NB4 (cell line): ENCODE measurements around the gene ABLIM2.

Experiments used
- DNase-seq: peaks from one replicate; pipeline ENCODE4 v3.0.0; 2010; ENCODE audit warnings: low read depth
- H3K4me3 ChIP-seq: one replicate; pipeline ENCODE4 v1.5.1; 2011; ENCODE audit warnings: mild to moderate bottlenecking, low read depth, low read length, moderate library complexity
- MYC ChIP-seq: IDR thresholded peaks from 2 replicates; pipeline ENCODE4 v1.6.1; 2011; ENCODE audit warnings: low read depth, low read length
- POLR2A ChIP-seq: IDR thresholded peaks from 2 replicates; pipeline ENCODE4 v1.6.1; 2011; ENCODE audit warnings: mild to moderate bottlenecking; ENCODE audit not compliant: insufficient read length; ENCODE audit errors: extremely low read depth
- TF ChIP-seq, protein P1 (sequence below): IDR thresholded peaks from 2 replicates; pipeline ENCODE4 v1.6.1; 2011; ENCODE audit warnings: low read depth, low read length
- TF ChIP-seq, protein P2 (sequence below): IDR thresholded peaks from one replicate; pipeline ENCODE4 v1.5.1; 2012; ENCODE audit warnings: low read depth, low read length

Gene ABLIM2

DNA sequence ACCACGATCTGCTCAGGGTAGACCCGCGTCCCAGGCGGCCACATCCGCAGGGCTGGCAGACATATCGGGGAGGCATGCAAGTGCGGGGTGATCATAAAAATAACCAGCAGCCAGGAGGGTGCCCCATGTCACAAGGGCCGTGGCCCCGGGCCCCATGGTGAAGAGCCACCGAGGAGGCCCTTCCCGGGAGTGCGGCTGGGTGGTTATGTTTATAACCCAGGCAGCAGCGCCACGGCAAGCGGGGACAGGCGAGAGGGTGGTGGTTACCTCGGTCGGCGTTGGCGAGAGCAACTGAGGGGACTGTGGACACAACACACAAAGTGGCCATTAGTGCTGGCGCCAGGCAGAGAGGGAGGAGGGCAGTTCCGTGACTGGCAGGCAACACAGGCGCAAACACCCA lies 126.2 kb downstream of the ABLIM2 start:
- TF ChIP-seq, protein P1, sequence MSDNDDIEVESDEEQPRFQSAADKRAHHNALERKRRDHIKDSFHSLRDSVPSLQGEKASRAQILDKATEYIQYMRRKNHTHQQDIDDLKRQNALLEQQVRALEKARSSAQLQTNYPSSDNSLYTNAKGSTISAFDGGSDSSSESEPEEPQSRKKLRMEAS = no peak
- TF ChIP-seq, protein P2, sequence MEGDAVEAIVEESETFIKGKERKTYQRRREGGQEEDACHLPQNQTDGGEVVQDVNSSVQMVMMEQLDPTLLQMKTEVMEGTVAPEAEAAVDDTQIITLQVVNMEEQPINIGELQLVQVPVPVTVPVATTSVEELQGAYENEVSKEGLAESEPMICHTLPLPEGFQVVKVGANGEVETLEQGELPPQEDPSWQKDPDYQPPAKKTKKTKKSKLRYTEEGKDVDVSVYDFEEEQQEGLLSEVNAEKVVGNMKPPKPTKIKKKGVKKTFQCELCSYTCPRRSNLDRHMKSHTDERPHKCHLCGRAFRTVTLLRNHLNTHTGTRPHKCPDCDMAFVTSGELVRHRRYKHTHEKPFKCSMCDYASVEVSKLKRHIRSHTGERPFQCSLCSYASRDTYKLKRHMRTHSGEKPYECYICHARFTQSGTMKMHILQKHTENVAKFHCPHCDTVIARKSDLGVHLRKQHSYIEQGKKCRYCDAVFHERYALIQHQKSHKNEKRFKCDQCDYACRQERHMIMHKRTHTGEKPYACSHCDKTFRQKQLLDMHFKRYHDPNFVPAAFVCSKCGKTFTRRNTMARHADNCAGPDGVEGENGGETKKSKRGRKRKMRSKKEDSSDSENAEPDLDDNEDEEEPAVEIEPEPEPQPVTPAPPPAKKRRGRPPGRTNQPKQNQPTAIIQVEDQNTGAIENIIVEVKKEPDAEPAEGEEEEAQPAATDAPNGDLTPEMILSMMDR = no peak
- no peak for TF ChIP-seq MYC
- no peak for TF ChIP-seq POLR2A
- DNase-seq = no peak
- H3K4me3 ChIP-seq = no peak overlapping the region

GRCh38 chr4:8030121-8030781 lies 128.4 kb downstream of the ABLIM2 start:
- no peak for TF ChIP-seq MYC
- DNase-seq = no peak
- H3K4me3 ChIP-seq = no peak overlapping the region

GRCh38 chr4:8029689-8030088 lies 128.9 kb downstream of the ABLIM2 start:
- no peak for DNase-seq
- TF ChIP-seq POLR2A (no peak), MYC (no peak)
- TF ChIP-seq, protein P1 = no peak
- TF ChIP-seq, protein P2 = no peak
- H3K4me3 ChIP-seq = no peak overlapping the region

GRCh38 chr4:8028884-8029568 lies 129.6 kb downstream of the ABLIM2 start:
- H3K4me3 ChIP-seq = no peak overlapping the region
- no peak for TF ChIP-seq MYC
- TF ChIP-seq, protein P2 = no peak
- TF ChIP-seq, protein P1 = no peak
- no peak for TF ChIP-seq POLR2A
- no peak for DNase-seq

- no peak for DNase-seq
Observed at GRCh38 chr4:8028368-8028767, 130.2 kb downstream of the ABLIM2 start.

DNA sequence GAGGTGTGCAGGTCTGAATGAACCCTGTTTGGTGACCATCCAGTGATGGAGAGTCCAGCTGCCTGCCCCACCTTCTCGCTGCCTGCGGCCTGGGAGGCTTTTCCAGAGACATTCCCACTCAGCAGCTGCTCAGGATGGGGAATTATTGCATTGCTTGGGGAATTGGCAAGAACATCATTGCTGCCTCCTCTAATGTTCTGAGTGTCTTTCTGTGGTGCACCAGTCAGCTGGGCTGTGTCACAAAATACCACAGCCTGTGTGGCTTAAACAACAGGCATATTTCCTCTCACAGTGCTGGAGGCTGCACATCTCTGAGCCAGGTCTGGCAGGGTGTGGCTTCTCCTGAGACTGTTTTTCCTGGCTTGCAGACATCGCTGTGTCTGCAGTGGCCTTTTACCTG lies 132.2 kb downstream of the ABLIM2 start:
- H3K4me3 ChIP-seq = no peak overlapping the region
- TF ChIP-seq MYC = no peak
- TF ChIP-seq POLR2A = no peak
- TF ChIP-seq, protein P2 = no peak
- TF ChIP-seq, protein P1 = no peak
- DNase-seq = no peak

More at GRCh38 chr4:8028368-8028767, 130.2 kb downstream of the ABLIM2 start:
- no peak overlapping the region for H3K4me3 ChIP-seq
- TF ChIP-seq, protein P2 = no peak
- TF ChIP-seq POLR2A = no peak
- TF ChIP-seq, protein P1 = no peak
- no peak for TF ChIP-seq MYC
